ENCODE results near the gene IAH1.

IAH1 gene

DNA sequence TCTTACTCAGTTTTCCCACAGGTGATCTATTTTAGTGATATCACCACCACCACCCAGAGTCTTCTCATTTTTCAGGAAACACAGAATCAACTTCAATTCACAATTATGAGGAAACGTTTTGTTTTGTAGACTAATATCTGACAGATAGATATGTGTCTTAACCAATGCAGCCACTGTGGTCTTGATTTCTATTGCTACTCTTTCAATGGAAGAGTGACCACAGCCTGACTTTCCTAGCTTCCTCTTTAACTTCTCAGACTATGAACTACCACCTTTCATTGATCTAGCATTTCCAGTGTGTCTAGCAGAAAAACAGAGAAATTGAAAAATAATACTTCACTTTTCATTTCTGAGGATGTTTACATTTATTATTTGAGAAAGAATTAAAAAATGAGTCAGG is 60.8 kb downstream of the IAH1 start:
- DNase-seq: no peak

DNA sequence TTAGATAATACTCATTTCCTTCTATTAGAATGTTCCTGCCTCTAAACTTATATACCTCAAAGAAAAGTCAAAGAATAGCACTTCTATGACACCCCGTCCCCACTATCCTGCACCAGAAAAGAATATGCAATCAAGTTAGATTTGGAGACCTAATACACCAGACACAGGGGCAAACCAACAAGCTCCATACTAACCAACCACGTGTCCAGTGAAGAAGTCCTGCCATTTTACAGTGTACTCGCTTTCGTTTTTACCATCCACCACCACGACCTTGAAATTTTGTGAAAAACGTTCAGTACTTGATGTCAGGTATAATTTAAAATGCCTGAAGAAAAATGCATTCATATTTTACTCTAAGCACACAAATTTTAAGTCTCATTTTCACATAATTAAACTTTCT is 62.2 kb downstream of the IAH1 start:
- DNase-seq: no peak

DNA sequence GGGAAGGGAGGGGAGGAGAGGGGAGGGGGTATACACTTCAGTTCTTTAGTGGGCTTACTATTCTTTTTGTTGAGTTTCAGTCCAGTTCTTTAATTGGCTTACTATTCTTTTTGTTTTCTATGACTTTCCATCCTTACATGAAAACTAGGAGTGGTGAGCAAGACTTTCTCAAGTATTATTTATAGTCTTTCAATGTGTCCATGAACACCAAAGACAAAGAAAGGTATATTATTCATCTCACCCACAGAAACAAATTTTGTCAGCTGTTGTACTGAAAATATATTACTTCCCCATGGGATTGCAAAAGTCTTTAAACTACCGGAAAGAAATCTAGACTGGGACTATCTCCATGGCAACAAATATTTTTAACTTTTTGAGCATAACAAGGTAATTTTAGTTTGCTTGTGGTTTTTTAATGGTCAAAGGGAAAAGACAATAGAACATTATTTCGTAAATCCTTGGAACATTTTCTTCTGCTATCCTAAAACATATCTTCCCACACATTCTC is 63.7 kb downstream of the IAH1 start:
- no peak for DNase-seq

Data from NCI-H748 treated with DMSO at 0.1 percent for 48 hours (cell line).